ENCODE measurements around the gene ADCY4. TPM values are rescaled to one million over a fixed set of nuclear protein-coding genes. Genes with fewer than 3 reads are reported as not detected.

Gene ADCY4
- total and polyA plus RNA-seq, 2 of the 13 experiments (the other 11 are each of a cell fraction or from before 2014, with no cell fraction given) = 0.03 TPM; not detected in 1

- TF ChIP-seq SMAD9 (CRISPR knock-in tag; IDR thresholded peaks at IDR 0.05) (peak; percentile 77; the same call in 1 of the 2 replicates), ZNF274 (CRISPR knock-in tag; IDR thresholded peaks at IDR 0.05) (no peak; the same call in 1 of the 2 replicates), ZNF549 (CRISPR knock-in tag; IDR thresholded peaks at IDR 0.05) (no peak), ZBTB46 (CRISPR knock-in tag; IDR thresholded peaks at IDR 0.05; ENCODE audit: borderline replicate concordance) (no peak), ZNF691 (CRISPR knock-in tag; IDR thresholded peaks at IDR 0.05; ENCODE audit: borderline replicate concordance, low read depth) (no peak), ZNF337 (CRISPR knock-in tag; IDR thresholded peaks at IDR 0.05; ENCODE audit: borderline replicate concordance, low read depth) (0 out of 2 replicates have a peak, but pooled peaks have one; percentile 29), SP1 (IDR thresholded peaks at IDR 0.05) (0 out of 2 replicates have a peak, but pooled peaks have one; percentile 18), SP1 (CRISPR knock-in tag; IDR thresholded peaks at IDR 0.05) (no peak), FUBP1 (CRISPR knock-in tag; IDR thresholded peaks at IDR 0.05; ENCODE audit: borderline replicate concordance) (peak; percentile 97; the same call in 1 of the 2 replicates), CENPBD1 (CRISPR knock-in tag; IDR thresholded peaks at IDR 0.05; ENCODE audit: borderline replicate concordance, low read depth) (peak; percentile 93; the same call in 1 of the 2 replicates), ZNF550 (CRISPR knock-in tag; IDR thresholded peaks at IDR 0.05; ENCODE audit: borderline replicate concordance) (peak; percentile 7; the same call in 1 of the 2 replicates), SIX4 (CRISPR knock-in tag; IDR thresholded peaks at IDR 0.05) (no peak), ZNF629 (CRISPR knock-in tag; conservative IDR thresholded peaks at IDR 0.05) (peak; percentile 100), PRDM15 (CRISPR knock-in tag; IDR thresholded peaks at IDR 0.05) (no peak), GTF3A (CRISPR knock-in tag; conservative IDR thresholded peaks at IDR 0.05) (no peak), KDM5B (CRISPR knock-in tag; IDR thresholded peaks at IDR 0.05; ENCODE audit: borderline replicate concordance) (no peak), HDAC1 (CRISPR knock-in tag; IDR thresholded peaks at IDR 0.05) (no peak; the same call in 1 of the 2 replicates), ZNF468 (CRISPR knock-in tag; IDR thresholded peaks at IDR 0.05) (no peak), DRAP1 (CRISPR knock-in tag; IDR thresholded peaks at IDR 0.05) (no peak), ZNF12 (CRISPR knock-in tag; IDR thresholded peaks at IDR 0.05) (no peak), ZSCAN30 (CRISPR knock-in tag; IDR thresholded peaks at IDR 0.05) (no peak)
These were observed 64.2 kb downstream of the ADCY4 start (continued) for GRCh38 chr14:24270537-24271133.

Data from HepG2 (cell line).